Germinal center (tissue), 1 donor: ENCODE data around the gene IL12A.

Experiments
- DNase-seq: peaks from one replicate; pipeline ENCODE4 v3.0.0; 2012; ENCODE audit warnings: mixed read lengths, low spot score

The IL12A gene

GRCh38 chr3:159989973-159990846 is 1.6 kb downstream of the IL12A start:
- no peak for DNase-seq

GRCh38 chr3:159991591-159991990 is 3.0 kb downstream of the IL12A start:
- no peak for DNase-seq

GRCh38 chr3:159992589-159992988 is 4.0 kb downstream of the IL12A start:
- DNase-seq = no peak

- no peak for DNase-seq
Measured at GRCh38 chr3:159994182-159994581, 5.5 kb downstream of the IL12A start.

- DNase-seq = no peak
Measured at GRCh38 chr3:159995091-159995490, 6.5 kb downstream of the IL12A start.

GRCh38 chr3:159996018-159996417 is 7.4 kb downstream of the IL12A start:
- no peak for DNase-seq

GRCh38 chr3:159996959-159997358 is 8.3 kb downstream of the IL12A start:
- DNase-seq = no peak

- DNase-seq = no peak
Measured at GRCh38 chr3:160001148-160001760, 12.6 kb downstream of the IL12A start.

GRCh38 chr3:160001850-160002623 is 13.4 kb downstream of the IL12A start:
- no peak for DNase-seq

GRCh38 chr3:160003520-160004128 is 15.0 kb downstream of the IL12A start:
- DNase-seq = peak; percentile 50

GRCh38 chr3:160005004-160005403 is 16.4 kb downstream of the IL12A start:
- DNase-seq = no peak

GRCh38 chr3:160006282-160007163 is 17.9 kb downstream of the IL12A start:
- peak; percentile 58 for DNase-seq

GRCh38 chr3:160008961-160009360 is 20.3 kb downstream of the IL12A start:
- DNase-seq = no peak

GRCh38 chr3:160009525-160009924 is 20.9 kb downstream of the IL12A start:
- DNase-seq = no peak

- DNase-seq = no peak
Measured at GRCh38 chr3:160010578-160010977, 21.9 kb downstream of the IL12A start.

GRCh38 chr3:160012108-160012507 is 23.5 kb downstream of the IL12A start:
- DNase-seq = peak; percentile 54

- no peak for DNase-seq
Measured at GRCh38 chr3:160016972-160017371, 28.3 kb downstream of the IL12A start.

- no peak for DNase-seq
Measured at GRCh38 chr3:160018959-160019358, 30.3 kb downstream of the IL12A start.

GRCh38 chr3:160020057-160020711 is 31.5 kb downstream of the IL12A start:
- no peak for DNase-seq

- DNase-seq = no peak
Measured at GRCh38 chr3:160022068-160022467, 33.4 kb downstream of the IL12A start.

GRCh38 chr3:160023476-160023875 is 34.8 kb downstream of the IL12A start:
- DNase-seq = no peak
